Fibroblast of the aortic adventitia (primary cell): Measurements from ENCODE around the gene IQCK. TPM values are rescaled to one million over a fixed set of nuclear protein-coding genes. Genes with fewer than 3 reads are reported as not detected.
A peak's percentile ranks its signal among the peaks of the same experiment; 100 is the strongest.

Experiments used
- DNase-seq: peaks from one replicate; pipeline ENCODE4 v3.0.0-alpha.2; 2010; ENCODE audit warnings: low read depth
- H3K4me3 ChIP-seq: 2 replicates; pipeline ENCODE4 v1.5.1; 2011; ENCODE audit warnings: low read depth, mild to moderate bottlenecking, control low read depth, low read length, moderate library complexity
- total RNA-seq: library from RNA; depleted of rRNA; stranded (reverse); fragments of >200 nt; gene quantifications from 2 replicates; pipeline ENCODE4 v1.2.3, GENCODE V29; 2012; ENCODE audit warnings: low replicate concordance
- TF ChIP-seq, protein P1 (sequence below): IDR thresholded peaks from 2 replicates; pipeline ENCODE4 v1.5.1; 2011; ENCODE audit warnings: mild to moderate bottlenecking, low read length, control low read depth, inconsistent platforms; ENCODE audit not compliant: insufficient read depth

Gene IQCK
- total RNA-seq, 1 donor, result 22.3 TPM

- no peak overlapping the region for H3K4me3 ChIP-seq
- DNase-seq, result no peak
- TF ChIP-seq, protein P1, sequence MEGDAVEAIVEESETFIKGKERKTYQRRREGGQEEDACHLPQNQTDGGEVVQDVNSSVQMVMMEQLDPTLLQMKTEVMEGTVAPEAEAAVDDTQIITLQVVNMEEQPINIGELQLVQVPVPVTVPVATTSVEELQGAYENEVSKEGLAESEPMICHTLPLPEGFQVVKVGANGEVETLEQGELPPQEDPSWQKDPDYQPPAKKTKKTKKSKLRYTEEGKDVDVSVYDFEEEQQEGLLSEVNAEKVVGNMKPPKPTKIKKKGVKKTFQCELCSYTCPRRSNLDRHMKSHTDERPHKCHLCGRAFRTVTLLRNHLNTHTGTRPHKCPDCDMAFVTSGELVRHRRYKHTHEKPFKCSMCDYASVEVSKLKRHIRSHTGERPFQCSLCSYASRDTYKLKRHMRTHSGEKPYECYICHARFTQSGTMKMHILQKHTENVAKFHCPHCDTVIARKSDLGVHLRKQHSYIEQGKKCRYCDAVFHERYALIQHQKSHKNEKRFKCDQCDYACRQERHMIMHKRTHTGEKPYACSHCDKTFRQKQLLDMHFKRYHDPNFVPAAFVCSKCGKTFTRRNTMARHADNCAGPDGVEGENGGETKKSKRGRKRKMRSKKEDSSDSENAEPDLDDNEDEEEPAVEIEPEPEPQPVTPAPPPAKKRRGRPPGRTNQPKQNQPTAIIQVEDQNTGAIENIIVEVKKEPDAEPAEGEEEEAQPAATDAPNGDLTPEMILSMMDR, result no peak
These were observed 120.1 kb downstream of the IQCK start for GRCh38 chr16:19837984-19838707.

- DNase-seq, result no peak
- no peak overlapping the region for H3K4me3 ChIP-seq
These were observed 122.5 kb downstream of the IQCK start for GRCh38 chr16:19840524-19841110.

DNA sequence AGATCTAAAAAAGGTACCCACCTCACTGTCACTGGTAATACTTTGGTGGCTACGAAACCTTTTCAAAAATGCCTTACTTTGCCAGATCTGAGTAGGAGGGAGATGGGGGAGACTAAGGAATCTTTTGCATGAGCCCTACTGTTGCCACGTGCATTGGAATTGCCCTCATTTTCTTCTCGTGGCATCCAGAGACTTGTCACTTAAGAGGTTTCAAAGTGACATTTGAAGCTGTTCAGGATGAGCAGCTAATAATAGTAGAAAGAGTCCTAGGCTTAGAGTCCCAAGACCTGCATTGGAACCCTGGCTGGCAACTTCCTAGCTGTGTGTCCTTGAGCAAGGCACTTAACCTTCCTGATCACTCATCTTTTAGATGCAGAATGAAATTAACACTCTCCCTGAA lies 123.1 kb downstream of the IQCK start:
- DNase-seq, result no peak
- TF ChIP-seq, protein P1, result no peak
- no peak overlapping the region for H3K4me3 ChIP-seq

More at GRCh38 chr16:19840524-19841110, 122.5 kb downstream of the IQCK start:
- TF ChIP-seq, protein P1, result no peak

GRCh38 chr16:19842426-19843157 lies 124.5 kb downstream of the IQCK start:
- no peak for DNase-seq
- TF ChIP-seq, protein P1, result no peak

DNA sequence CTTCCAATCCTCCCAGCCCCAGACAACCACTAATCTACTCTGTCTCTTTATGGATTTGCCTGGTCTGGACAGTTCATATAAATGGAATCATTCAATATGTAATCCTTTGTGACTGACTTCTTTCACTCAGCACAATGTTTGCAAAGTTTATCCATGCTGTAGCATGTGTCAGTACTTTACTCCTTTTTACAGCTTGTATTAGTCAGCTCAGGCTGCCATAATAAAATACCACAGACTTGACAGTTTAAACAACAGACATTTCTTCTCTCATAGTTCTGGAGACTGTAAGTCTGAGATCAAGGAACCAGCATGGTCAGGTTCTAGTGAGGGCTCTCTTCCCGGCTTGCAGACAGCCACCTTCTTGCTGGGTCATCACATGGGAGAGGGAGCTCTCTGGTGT lies 125.3 kb downstream of the IQCK start:
- DNase-seq, result no peak
- TF ChIP-seq, protein P1, result no peak
- no peak overlapping the region for H3K4me3 ChIP-seq

More at GRCh38 chr16:19842426-19843157, 124.5 kb downstream of the IQCK start:
- H3K4me3 ChIP-seq, result no peak overlapping the region

DNA sequence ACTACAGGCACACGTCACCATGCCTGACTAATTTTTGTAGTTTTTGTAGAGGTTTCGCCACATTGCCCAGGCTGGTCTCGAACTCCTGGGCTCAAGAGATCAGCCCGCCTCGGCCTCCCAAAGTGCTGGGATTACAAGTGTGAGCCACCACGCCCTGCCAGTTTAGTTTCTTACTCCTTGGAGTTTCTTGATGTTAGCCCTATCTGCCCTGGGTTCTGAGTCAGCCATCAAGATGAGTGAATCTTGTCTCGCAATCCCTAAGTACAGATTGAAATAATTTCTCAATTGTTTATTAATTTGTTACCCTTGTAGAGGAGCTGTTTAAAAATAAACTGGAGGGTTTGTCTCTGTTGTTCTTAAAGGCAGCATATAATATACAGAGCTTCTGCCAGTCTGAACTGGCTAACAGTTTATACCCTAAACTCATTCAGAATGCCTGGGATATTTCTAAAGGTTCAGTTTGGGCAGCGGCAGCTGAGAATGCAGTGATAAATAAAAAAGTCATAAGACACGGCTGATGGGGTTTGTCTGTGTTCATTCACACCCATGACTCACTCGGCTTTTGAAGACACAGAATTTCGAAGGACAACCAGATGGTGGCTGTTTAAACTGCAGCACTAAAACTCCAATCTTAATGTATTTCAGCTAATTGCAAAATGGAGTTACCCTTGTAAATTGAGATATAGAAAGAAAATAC lies 127.0 kb downstream of the IQCK start:
- peak; percentile 72 for DNase-seq
- TF ChIP-seq, protein P1, result no peak
- H3K4me3 ChIP-seq, result no peak overlapping the region
